GM23248 (cell line): ENCODE data around the gene SRRM1.

Source experiments
- EZH2 ChIP-seq: fragments of 200-600 bp; sonication (generic); IDR thresholded peaks from 2 replicates; pipeline ENCODE4 v1.6.1; 2018; ENCODE audit warnings: antibody characterized with exemption, mild to moderate bottlenecking; ENCODE audit not compliant: insufficient read depth, poor library complexity, severe bottlenecking
- EZH2phosphoT487 ChIP-seq: fragments of 200-600 bp; sonication (generic); IDR thresholded peaks from 2 replicates; pipeline ENCODE4 v1.6.1; 2018; ENCODE audit warnings: antibody characterized with exemption, moderate library complexity, mild to moderate bottlenecking, low read depth; ENCODE audit not compliant: insufficient read depth

- no peak for TF ChIP-seq EZH2
- no peak for TF ChIP-seq EZH2phosphoT487
Observed at GRCh38 chr1:24714859-24715520, 71.9 kb downstream of the SRRM1 start.
